WTC11 (cell line): ENCODE measurements around the gene VKORC1. TPM values are rescaled to one million over a fixed set of nuclear protein-coding genes. Genes with fewer than 3 reads are reported as not detected.

Source experiments
- ATAC-seq: fragments of 200-7000 bp; cut with Tn5 transposase; 2 replicates; pipeline ENCODE4 v1.10.0; 2021; ENCODE audit warnings: mild to moderate bottlenecking, moderate library complexity
- CTCF ChIA-PET: fragments of 300-600 bp; sonication (Branson Sonifier 250); formaldehyde crosslinking; loops from one replicate; lab custom pipeline; 2021; ENCODE audit warnings: antibody characterized with exemption; lab: Charles Lee
- POLR2A ChIA-PET: fragments of 350-600 bp; sonication (Branson Sonifier 250); formaldehyde crosslinking; loops from one replicate; lab custom pipeline; 2021; ENCODE audit warnings: antibody characterized with exemption; lab: Charles Lee
- DNase-seq: peaks from one replicate; pipeline ENCODE4 v3.0.0; 2021; ENCODE audit warnings: low spot score
- H3K27ac Mint-ChIP-seq: 2 replicates; pipeline ENCODE4 v1.8.0; 2021; ENCODE audit warnings: mixed read lengths
- H3K27me3 Mint-ChIP-seq: 2 replicates; pipeline ENCODE4 v1.8.0; 2021; ENCODE audit warnings: low read depth, mild to moderate bottlenecking, moderate library complexity, mixed read lengths
- H3K36me3 Mint-ChIP-seq: 2 replicates; pipeline ENCODE4 v1.8.0; 2021; ENCODE audit warnings: mixed read lengths
- H3K4me1 Mint-ChIP-seq: 2 replicates; pipeline ENCODE4 v1.8.0; 2022; ENCODE audit warnings: mixed read lengths
- H3K4me3 Mint-ChIP-seq: 2 replicates; pipeline ENCODE4 v1.8.0; 2021; ENCODE audit warnings: mild to moderate bottlenecking, moderate library complexity, mixed read lengths
- H3K9me3 Mint-ChIP-seq: 2 replicates; pipeline ENCODE4 v1.8.0; 2021; ENCODE audit warnings: mixed read lengths
- EMX1 ChIP-seq: fragments of 250-450 bp; sonication (Bioruptor Pico); IDR thresholded peaks from 2 replicates; pipeline ENCODE4 v1.8.0; 2021; ENCODE audit warnings: mild to moderate bottlenecking
- JAZF1 ChIP-seq: fragments of 250-450 bp; sonication (Bioruptor Pico); IDR thresholded peaks from 2 replicates; pipeline ENCODE4 v1.9.0; 2021; ENCODE audit warnings: moderate library complexity, mild to moderate bottlenecking, inconsistent platforms
- NR3C1 ChIP-seq: sonication (generic); formaldehyde crosslinking; conservative IDR thresholded peaks from 2 replicates; pipeline ENCODE4 v1.8.1; 2023; ENCODE audit warnings: low read depth, mild to moderate bottlenecking, missing genetic modification reagents
- TEAD1 ChIP-seq: sonication (generic); formaldehyde crosslinking; IDR thresholded peaks from 2 replicates; pipeline ENCODE4 v1.8.0; 2022; ENCODE audit warnings: mild to moderate bottlenecking, missing genetic modification reagents
- ZNF671 ChIP-seq: fragments of 250-450 bp; sonication (Bioruptor Pico); IDR thresholded peaks from 2 replicates; pipeline ENCODE4 v1.8.0; 2021; ENCODE audit warnings: mild to moderate bottlenecking
- total RNA-seq: library from RNA; stranded (reverse); gene quantifications from 3 replicates; pipeline ENCODE4 v1.2.3, GENCODE V29; 2021
- TF ChIP-seq, protein P1 (sequence below): fragments of 250-450 bp; sonication (Bioruptor Pico); IDR thresholded peaks from 2 replicates; pipeline ENCODE4 v1.9.0; 2021; ENCODE audit warnings: mild to moderate bottlenecking
- TF ChIP-seq, protein P2 (sequence below): sonication (generic); formaldehyde crosslinking; IDR thresholded peaks from 2 replicates; pipeline ENCODE4 v1.8.0; 2022; ENCODE audit warnings: mild to moderate bottlenecking, missing genetic modification reagents
- TF ChIP-seq, protein P3 (sequence below): sonication (generic); formaldehyde crosslinking; IDR thresholded peaks from 2 replicates; pipeline ENCODE4 v1.8.1; 2022; ENCODE audit warnings: low read depth, missing genetic modification reagents, borderline replicate concordance
- TF ChIP-seq, protein P4 (sequence below): fragments of 250-450 bp; sonication (Bioruptor Pico); IDR thresholded peaks from 2 replicates; pipeline ENCODE4 v1.9.0; 2021; ENCODE audit warnings: mild to moderate bottlenecking, borderline replicate concordance
- TF ChIP-seq, protein P5 (sequence below): sonication (generic); formaldehyde crosslinking; IDR thresholded peaks from 2 replicates; pipeline ENCODE4 v1.8.0; 2023; ENCODE audit warnings: missing genetic modification reagents, mild to moderate bottlenecking, borderline replicate concordance

The VKORC1 gene
- total RNA-seq, 1 experiment from 2014 or later, result 85.7 TPM

DNA sequence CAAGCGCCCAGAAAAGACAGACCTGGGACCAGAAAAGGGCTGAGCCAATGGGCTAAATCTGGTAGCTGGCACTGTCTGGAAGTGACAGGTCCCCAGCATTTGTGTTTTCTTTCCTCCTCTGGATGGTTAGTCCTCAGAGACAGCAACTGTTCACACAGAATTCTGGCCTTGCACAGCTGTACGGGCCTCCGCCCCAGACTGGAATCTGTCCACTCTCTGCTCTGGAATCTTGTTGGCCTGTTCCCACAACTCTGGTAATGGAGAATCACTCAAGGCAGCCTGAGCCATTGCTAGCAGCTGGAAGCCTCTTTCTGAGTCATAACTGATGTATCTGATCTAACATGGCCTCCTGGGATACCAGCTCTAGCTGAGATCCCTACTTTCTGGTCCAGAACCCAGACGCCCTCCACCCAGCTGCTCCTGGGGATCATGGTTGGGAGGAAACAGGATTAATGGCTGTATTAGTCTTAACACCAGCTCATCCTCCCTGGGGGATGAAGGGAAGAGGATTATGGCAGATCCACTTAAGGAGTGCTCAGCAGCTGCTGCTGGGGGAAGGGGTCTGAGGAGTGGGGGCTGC, 29.6 kb downstream of the VKORC1 start (continued):
- TF ChIP-seq, protein P1, sequence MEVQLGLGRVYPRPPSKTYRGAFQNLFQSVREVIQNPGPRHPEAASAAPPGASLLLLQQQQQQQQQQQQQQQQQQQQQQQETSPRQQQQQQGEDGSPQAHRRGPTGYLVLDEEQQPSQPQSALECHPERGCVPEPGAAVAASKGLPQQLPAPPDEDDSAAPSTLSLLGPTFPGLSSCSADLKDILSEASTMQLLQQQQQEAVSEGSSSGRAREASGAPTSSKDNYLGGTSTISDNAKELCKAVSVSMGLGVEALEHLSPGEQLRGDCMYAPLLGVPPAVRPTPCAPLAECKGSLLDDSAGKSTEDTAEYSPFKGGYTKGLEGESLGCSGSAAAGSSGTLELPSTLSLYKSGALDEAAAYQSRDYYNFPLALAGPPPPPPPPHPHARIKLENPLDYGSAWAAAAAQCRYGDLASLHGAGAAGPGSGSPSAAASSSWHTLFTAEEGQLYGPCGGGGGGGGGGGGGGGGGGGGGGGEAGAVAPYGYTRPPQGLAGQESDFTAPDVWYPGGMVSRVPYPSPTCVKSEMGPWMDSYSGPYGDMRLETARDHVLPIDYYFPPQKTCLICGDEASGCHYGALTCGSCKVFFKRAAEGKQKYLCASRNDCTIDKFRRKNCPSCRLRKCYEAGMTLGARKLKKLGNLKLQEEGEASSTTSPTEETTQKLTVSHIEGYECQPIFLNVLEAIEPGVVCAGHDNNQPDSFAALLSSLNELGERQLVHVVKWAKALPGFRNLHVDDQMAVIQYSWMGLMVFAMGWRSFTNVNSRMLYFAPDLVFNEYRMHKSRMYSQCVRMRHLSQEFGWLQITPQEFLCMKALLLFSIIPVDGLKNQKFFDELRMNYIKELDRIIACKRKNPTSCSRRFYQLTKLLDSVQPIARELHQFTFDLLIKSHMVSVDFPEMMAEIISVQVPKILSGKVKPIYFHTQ (CRISPR knock-in tag), result no peak
- TF ChIP-seq, protein P2, sequence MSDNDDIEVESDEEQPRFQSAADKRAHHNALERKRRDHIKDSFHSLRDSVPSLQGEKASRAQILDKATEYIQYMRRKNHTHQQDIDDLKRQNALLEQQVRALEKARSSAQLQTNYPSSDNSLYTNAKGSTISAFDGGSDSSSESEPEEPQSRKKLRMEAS (CRISPR knock-in tag), result no peak
- no peak for TF ChIP-seq ZNF671 (CRISPR knock-in tag)

DNA sequence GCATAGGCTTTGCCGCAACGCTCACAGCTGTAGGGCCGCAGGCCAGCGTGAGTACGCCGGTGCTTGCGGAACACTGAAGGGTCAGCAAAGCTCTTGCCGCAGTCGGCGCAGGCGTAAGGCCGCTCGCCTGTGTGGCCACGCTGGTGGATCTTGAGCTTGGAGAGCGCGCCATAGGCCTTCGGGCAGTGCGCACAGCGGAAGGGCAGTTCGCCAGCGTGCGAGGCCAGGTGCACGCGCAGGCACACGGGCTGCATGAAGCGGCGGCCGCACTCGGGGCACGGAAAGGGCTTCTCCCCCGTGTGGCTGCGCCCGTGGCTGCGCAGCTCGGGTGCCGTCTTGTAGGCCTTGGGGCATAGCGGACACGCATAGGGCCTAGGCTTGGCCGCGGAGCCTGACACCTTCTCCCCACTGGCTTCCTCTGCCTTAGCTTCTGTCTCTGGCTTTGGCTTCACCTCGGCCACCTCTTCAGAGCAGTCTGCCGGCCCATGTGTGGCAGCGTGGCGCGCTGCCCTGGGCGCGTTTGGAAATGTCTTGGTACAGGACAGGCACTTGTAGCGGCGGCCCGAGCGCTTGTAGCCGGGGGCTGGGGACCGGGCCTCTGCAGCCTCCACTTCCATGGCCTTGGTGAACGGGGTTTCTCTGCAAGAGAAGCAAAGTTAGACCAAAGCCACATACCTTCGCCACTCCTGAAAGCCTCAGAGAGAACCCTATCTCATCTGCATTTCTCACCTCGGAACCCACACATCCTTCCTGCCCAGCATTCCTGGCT, 30.6 kb downstream of the VKORC1 start:
- Mint-ChIP-seq H3K9me3 (no peaks in the 10 kb centered on the region), H3K27ac (peak overlapping the region; percentile 20; the same call in 1 of the 2 replicates), H3K4me1 (no peaks in the 10 kb centered on the region), H3K27me3 (no peaks in the 10 kb centered on the region), H3K4me3 (no peak overlapping the region), H3K36me3 (peaks cover 26% of the 10 kb centered on the region)
- POLR2A ChIA-PET, result interaction anchor here (1.2 kb wide), 1 partner anchor 53 kb away, joined by 4 read pairs; the partner anchor contains the start of gene KAT8
- no peak for ATAC-seq
- CTCF ChIA-PET, result interaction anchor here (1.0 kb wide), 1 partner anchor 22 kb away, joined by 4 read pairs; no protein-coding TSS in a partner anchor
- TF ChIP-seq, protein P3, sequence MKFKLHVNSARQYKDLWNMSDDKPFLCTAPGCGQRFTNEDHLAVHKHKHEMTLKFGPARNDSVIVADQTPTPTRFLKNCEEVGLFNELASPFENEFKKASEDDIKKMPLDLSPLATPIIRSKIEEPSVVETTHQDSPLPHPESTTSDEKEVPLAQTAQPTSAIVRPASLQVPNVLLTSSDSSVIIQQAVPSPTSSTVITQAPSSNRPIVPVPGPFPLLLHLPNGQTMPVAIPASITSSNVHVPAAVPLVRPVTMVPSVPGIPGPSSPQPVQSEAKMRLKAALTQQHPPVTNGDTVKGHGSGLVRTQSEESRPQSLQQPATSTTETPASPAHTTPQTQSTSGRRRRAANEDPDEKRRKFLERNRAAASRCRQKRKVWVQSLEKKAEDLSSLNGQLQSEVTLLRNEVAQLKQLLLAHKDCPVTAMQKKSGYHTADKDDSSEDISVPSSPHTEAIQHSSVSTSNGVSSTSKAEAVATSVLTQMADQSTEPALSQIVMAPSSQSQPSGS, result no peak
- TF ChIP-seq, protein P4, sequence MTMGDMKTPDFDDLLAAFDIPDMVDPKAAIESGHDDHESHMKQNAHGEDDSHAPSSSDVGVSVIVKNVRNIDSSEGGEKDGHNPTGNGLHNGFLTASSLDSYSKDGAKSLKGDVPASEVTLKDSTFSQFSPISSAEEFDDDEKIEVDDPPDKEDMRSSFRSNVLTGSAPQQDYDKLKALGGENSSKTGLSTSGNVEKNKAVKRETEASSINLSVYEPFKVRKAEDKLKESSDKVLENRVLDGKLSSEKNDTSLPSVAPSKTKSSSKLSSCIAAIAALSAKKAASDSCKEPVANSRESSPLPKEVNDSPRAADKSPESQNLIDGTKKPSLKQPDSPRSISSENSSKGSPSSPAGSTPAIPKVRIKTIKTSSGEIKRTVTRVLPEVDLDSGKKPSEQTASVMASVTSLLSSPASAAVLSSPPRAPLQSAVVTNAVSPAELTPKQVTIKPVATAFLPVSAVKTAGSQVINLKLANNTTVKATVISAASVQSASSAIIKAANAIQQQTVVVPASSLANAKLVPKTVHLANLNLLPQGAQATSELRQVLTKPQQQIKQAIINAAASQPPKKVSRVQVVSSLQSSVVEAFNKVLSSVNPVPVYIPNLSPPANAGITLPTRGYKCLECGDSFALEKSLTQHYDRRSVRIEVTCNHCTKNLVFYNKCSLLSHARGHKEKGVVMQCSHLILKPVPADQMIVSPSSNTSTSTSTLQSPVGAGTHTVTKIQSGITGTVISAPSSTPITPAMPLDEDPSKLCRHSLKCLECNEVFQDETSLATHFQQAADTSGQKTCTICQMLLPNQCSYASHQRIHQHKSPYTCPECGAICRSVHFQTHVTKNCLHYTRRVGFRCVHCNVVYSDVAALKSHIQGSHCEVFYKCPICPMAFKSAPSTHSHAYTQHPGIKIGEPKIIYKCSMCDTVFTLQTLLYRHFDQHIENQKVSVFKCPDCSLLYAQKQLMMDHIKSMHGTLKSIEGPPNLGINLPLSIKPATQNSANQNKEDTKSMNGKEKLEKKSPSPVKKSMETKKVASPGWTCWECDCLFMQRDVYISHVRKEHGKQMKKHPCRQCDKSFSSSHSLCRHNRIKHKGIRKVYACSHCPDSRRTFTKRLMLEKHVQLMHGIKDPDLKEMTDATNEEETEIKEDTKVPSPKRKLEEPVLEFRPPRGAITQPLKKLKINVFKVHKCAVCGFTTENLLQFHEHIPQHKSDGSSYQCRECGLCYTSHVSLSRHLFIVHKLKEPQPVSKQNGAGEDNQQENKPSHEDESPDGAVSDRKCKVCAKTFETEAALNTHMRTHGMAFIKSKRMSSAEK (CRISPR knock-in tag), result no peak
- TF ChIP-seq TEAD1 (CRISPR knock-in tag) (no peak), EMX1 (no peak), JAZF1 (CRISPR knock-in tag) (no peak), NR3C1 (CRISPR knock-in tag) (no peak)
- TF ChIP-seq, protein P5, sequence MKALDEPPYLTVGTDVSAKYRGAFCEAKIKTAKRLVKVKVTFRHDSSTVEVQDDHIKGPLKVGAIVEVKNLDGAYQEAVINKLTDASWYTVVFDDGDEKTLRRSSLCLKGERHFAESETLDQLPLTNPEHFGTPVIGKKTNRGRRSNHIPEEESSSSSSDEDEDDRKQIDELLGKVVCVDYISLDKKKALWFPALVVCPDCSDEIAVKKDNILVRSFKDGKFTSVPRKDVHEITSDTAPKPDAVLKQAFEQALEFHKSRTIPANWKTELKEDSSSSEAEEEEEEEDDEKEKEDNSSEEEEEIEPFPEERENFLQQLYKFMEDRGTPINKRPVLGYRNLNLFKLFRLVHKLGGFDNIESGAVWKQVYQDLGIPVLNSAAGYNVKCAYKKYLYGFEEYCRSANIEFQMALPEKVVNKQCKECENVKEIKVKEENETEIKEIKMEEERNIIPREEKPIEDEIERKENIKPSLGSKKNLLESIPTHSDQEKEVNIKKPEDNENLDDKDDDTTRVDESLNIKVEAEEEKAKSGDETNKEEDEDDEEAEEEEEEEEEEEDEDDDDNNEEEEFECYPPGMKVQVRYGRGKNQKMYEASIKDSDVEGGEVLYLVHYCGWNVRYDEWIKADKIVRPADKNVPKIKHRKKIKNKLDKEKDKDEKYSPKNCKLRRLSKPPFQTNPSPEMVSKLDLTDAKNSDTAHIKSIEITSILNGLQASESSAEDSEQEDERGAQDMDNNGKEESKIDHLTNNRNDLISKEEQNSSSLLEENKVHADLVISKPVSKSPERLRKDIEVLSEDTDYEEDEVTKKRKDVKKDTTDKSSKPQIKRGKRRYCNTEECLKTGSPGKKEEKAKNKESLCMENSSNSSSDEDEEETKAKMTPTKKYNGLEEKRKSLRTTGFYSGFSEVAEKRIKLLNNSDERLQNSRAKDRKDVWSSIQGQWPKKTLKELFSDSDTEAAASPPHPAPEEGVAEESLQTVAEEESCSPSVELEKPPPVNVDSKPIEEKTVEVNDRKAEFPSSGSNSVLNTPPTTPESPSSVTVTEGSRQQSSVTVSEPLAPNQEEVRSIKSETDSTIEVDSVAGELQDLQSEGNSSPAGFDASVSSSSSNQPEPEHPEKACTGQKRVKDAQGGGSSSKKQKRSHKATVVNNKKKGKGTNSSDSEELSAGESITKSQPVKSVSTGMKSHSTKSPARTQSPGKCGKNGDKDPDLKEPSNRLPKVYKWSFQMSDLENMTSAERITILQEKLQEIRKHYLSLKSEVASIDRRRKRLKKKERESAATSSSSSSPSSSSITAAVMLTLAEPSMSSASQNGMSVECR (CRISPR knock-in tag), result no peak
- DNase-seq, result no peak
